SK-N-MC (cell line): ENCODE data around the gene TMEM269.

ENCODE experiments used
- DNase-seq: peaks from one replicate; pipeline ENCODE4 v3.0.0-alpha.2; 2011; ENCODE audit warnings: low read depth, low spot score
- H3K27ac ChIP-seq: fragments of 200-600 bp; sonication (generic); 2 replicates; pipeline ENCODE4 v1.5.1; 2016; ENCODE audit warnings: mixed run types
- H3K36me3 ChIP-seq: fragments of 200-600 bp; sonication (generic); 2 replicates; pipeline ENCODE4 v1.6.1; 2017; ENCODE audit warnings: antibody characterized with exemption, low read length, mixed read lengths; ENCODE audit not compliant: insufficient read depth
- H3K4me3 ChIP-seq: fragments of 200-600 bp; sonication (generic); 2 replicates; pipeline ENCODE4 v1.5.1; 2016
- H3K9ac ChIP-seq: fragments of 200-600 bp; sonication (generic); 2 replicates; pipeline ENCODE4 v1.8.0; 2017; ENCODE audit warnings: mixed run types, mixed read lengths; ENCODE audit not compliant: insufficient read length
- H3K9me3 ChIP-seq: fragments of 200-600 bp; sonication (generic); 2 replicates; pipeline ENCODE4 v1.6.1; 2017; ENCODE audit warnings: low read depth, mild to moderate bottlenecking, antibody characterized with exemption, low read length, moderate library complexity, mixed read lengths
- EZH2 ChIP-seq: fragments of 200-600 bp; sonication (generic); IDR thresholded peaks from one replicate; pipeline ENCODE4 v1.6.1; 2017; ENCODE audit warnings: antibody characterized with exemption
- FOXP2 ChIP-seq: optimal IDR thresholded peaks from 2 replicates; pipeline ENCODE3; 2011; ENCODE audit warnings: mild to moderate bottlenecking, moderate library complexity; ENCODE audit not compliant: insufficient read depth; ENCODE audit errors: extremely low read length, control extremely low read depth
- POLR2AphosphoS5 ChIP-seq: IDR thresholded peaks from 2 replicates; pipeline ENCODE4 v1.6.1; 2012; ENCODE audit warnings: mild to moderate bottlenecking, low read depth, low read length, borderline replicate concordance

The TMEM269 gene, protein sequence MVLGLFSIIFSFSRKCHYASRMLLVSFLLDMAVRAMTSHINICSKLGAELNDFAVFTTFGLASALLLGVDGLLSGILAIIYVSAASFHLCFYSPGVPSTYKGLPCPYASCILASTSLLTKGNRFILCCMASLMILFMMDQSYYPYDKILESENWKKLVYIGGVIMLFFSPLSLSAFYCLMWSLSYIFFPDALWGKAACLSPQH

DNA sequence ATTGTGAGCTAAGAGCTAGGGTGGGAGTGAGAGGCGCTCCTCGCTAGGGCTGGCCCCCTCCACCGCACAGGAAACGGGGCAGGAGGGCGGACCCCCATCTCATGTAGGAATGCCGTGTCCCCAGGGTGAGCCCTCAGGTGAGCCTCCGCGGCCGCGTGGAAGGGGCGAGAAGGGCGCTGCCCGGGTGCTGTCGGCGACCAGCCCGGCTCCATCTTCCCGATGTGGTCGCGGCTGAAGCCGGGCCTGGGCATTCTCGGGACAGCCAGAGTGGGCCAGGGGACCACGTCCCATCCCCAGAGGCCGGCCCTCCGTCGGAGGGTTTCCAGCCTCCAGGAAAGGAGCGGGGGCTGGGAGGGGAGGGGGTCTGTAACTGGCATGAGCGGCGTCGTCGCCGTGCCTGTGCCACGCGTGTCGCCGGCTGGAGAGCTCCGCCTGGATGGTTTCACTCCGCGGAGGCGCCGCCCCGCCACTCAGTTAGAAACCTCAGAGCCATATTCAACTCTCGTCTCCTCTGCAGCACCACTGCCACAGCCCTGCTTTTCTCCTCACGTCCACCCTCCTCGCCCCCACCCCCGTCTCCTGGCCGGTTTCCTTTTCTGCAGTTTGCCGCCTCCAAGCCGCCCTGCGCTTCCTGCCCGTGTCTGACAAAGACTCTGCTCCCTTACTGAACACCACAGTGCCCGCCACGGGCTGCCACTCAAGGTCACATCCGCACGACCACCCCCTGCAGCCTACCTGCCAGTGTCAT lies at the start of gene TMEM269:
Gene TMEM269 (plus strand): TSS at position 46 of the 748 bp plus-strand sequence. CDS start 4,903 bp downstream, outside the sequence.
- H3K9ac ChIP-seq: no peak within 1 kb of the TSS
- no peak within 1 kb of the TSS for H3K27ac ChIP-seq
- 0 out of 2 replicates have a peak, but pooled peaks cover 5% of the 10 kb centered on the region for H3K36me3 ChIP-seq
- no peaks in the 10 kb centered on the region for H3K9me3 ChIP-seq
- H3K4me3 ChIP-seq: no peak within 1 kb of the TSS
- no peak for DNase-seq
- TF ChIP-seq POLR2AphosphoS5: no peak
- no peak for TF ChIP-seq FOXP2
- no peak for TF ChIP-seq EZH2

DNA sequence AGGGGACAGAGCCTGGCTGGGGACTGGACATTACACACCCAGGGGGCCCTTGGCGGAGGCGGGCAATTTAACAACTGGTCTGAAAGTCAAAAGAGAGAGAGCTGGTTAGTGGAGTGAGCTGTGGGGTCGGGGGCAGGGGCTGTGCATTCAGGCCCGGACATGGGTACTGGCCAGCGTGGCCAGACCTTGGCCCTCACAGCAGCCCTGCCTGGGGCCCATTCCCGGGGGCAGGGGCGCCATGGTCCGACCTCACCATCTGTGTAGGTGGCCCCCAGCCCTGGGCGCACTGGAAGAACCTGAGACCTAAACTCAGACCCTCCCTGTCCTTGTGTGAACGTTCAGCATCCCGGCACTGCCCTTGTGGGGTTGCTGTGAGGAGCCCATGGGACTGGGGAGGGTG lies 49.7 kb upstream of the TMEM269 start:
- Histone ChIP-seq H3K4me3 (no peak overlapping the region), H3K9ac (no peak overlapping the region), H3K36me3 (no peaks in the 10 kb centered on the region), H3K9me3 (no peaks in the 10 kb centered on the region), H3K27ac (no peak overlapping the region)
- TF ChIP-seq EZH2 (no peak), FOXP2 (no peak), POLR2AphosphoS5 (no peak)
- no peak for DNase-seq

DNA sequence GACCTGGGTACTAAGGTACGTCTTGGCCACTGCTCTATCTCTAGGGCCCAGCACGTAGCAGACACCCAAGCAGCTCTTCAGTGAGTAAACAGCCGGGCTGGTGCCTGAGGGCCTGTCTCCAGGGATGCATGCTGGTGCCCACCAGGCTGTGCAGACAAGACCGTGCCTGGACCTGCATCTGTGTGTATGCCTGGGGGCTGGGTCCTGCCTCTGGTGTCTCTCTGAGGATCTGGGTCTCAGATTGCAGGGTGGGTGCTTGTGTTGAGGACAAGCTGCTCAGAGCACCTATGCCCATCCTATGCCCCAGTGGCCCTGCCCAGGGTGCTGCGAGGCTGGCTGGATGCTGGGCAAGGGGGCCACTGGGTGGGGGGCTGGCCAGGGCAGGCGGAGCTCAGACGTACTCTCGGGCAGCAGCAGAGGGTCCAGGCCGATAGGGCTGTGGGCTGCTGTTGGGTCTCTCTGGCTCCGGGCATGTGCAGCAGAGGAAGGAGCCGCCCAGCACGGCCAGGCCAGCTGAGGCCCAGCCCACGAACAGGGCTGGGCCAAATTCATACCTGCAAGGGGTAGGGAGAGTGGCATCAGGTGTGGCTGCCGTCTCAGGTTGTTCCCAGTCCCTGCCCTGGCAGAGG lies 49.2 kb upstream of the TMEM269 start:
- no peak for DNase-seq
- Histone ChIP-seq H3K9me3 (no peaks in the 10 kb centered on the region), H3K9ac (no peak overlapping the region), H3K4me3 (no peak overlapping the region), H3K36me3 (no peaks in the 10 kb centered on the region), H3K27ac (no peak overlapping the region)
- TF ChIP-seq EZH2 (no peak), POLR2AphosphoS5 (no peak)

DNA sequence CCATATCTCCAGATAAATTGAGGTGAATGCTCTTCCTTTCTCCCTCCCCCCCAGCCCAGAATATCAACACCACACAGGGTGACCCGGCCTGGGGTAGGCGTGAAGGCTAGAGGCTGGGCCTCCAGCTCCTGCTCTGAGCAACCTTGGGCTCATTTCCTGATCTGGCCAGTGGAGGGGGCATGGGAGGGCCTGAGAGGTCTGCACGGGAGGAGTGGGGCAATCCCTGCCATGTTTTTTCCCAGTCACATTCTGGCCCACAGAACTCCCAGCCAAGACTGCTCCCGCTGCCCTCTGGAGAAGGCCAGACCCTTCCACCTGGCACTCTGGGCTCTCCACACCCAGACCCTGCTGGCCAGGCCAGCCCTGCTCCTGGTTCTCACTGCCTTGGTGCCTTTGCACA lies 48.6 kb upstream of the TMEM269 start:
- no peak overlapping the region for H3K27ac ChIP-seq
- no peak for TF ChIP-seq POLR2AphosphoS5
- TF ChIP-seq FOXP2: no peak
- no peak overlapping the region for H3K9ac ChIP-seq
- H3K36me3 ChIP-seq: no peaks in the 10 kb centered on the region
- H3K9me3 ChIP-seq: no peaks in the 10 kb centered on the region
- H3K4me3 ChIP-seq: no peak overlapping the region
- DNase-seq: no peak

DNA sequence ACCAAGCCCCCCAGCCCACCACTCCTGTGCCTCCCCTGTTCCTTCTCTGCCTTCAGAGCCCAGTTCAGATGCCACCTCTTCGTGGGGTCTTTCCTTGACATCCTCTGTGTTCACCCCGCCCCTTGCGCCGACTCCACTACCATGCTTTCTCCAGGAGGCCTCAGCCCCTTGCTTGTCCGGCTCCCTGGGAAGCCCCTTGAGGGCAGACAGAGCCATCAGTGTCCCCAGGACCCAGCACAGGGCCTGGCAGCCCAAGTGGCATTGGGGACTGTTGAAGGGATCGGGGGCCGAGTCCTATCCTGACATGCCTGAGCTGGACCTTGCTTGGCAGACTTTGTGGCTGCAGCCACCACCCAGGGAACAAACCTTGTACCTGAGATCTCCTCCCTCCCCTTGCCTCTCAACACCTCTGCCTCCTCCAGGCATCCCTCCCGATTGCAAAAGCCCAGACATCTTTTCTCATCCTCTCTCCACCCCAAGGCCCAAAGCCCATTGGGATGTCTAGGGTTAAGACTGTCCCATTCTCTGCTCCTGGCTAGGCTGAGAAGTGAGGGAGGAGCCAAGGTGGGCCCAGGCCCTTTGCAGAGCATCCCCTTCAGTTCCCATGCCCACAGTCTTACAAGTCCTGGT lies 48.1 kb upstream of the TMEM269 start:
- Histone ChIP-seq H3K27ac (no peak overlapping the region), H3K4me3 (no peak overlapping the region), H3K9me3 (no peaks in the 10 kb centered on the region), H3K9ac (no peak overlapping the region), H3K36me3 (no peaks in the 10 kb centered on the region)
- TF ChIP-seq POLR2AphosphoS5: no peak
- no peak for TF ChIP-seq FOXP2
- TF ChIP-seq EZH2: no peak
- no peak for DNase-seq

DNA sequence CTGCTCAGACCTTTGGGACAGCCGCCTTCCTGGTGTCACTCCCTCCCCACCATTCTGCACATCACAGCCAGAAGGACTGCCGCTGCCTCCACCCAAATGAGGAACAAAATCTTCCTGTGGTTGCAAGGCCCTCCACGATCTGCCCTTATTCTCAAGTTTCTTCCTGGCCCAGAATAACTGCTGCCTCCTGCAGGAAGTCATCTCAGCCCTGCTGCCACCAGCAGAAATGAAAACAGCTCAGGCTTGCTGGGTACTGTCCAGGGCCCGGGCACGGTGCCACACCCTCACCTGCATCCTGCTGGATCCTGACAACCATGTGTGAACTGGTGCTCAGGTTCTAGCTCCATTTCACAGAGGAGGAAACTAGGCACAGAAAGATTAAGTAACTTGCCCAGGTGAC lies 47.5 kb upstream of the TMEM269 start:
- no peak for DNase-seq
- Histone ChIP-seq H3K9ac (no peak overlapping the region), H3K9me3 (no peaks in the 10 kb centered on the region), H3K36me3 (no peaks in the 10 kb centered on the region), H3K4me3 (no peak overlapping the region), H3K27ac (no peak overlapping the region)
- no peak for TF ChIP-seq POLR2AphosphoS5
- TF ChIP-seq EZH2: no peak
- TF ChIP-seq FOXP2: no peak

DNA sequence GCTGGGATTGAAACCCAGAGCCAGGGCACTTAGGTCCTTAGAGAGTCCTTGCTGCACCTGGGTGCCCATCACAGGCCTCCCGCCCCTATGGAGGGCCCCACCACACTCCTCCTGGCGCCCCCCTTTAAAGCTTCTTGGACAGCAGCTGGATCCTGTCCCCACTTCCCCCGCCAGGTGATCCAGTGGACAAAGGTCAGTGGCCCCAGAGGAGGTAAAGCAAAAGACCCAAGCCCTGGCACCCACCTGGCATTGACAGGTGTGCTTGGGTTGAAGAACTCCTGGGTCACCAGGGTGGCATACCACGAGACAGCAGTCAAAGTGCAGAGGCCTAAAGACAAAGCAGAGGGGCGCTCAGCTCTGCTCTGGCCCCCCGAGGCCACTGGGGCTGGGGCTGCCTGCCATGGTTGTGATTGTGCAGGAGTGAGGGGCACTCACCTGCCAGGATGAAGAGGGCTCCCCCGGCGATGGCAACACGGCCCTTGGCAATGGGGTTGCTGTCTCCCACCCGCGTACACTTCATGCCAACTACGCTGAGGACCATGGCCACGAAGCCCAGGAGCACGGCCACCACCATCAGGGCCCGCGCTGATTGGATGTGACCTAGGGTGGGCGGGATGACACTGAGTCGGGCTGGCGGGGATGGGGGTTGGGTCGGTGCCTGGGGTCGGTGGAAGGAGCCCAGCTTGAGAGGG lies 46.7 kb upstream of the TMEM269 start:
- no peaks in the 10 kb centered on the region for H3K36me3 ChIP-seq
- no peak overlapping the region for H3K9ac ChIP-seq
- no peak for DNase-seq
- H3K27ac ChIP-seq: no peak overlapping the region
- H3K4me3 ChIP-seq: no peak overlapping the region
- no peaks in the 10 kb centered on the region for H3K9me3 ChIP-seq
- no peak for TF ChIP-seq POLR2AphosphoS5
- TF ChIP-seq FOXP2: no peak
- TF ChIP-seq EZH2: no peak

DNA sequence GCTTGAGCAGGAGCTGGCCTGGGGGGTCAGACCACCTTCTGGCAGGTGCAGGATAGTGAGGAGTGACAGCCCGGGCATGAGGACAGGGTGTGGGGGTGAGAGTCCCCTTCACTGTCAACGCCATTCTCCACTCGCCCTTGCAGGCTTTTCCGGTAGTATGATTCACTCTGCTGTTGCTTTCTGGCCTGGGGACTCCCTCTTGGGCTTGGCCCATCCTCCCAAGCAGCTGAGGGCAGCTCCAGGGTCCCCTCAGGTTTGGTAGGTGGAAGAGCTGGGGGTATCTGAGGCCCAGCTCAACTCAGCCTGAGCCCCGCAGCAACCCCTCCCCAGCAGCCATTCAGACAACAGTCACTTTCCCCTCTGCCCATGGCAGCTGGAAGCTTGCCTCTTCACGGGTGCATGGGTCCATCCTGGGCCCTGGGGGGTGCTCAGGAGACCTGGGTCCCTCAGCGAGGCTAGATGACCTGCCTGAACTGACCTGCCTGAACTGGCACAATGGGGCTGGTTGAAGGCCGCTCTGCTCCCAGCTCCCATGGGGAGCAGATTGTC lies 46.0 kb upstream of the TMEM269 start:
- no peak for TF ChIP-seq EZH2
- TF ChIP-seq FOXP2: no peak
- no peak for TF ChIP-seq POLR2AphosphoS5
- no peak overlapping the region for H3K27ac ChIP-seq
- H3K9me3 ChIP-seq: no peaks in the 10 kb centered on the region
- no peak overlapping the region for H3K4me3 ChIP-seq
- H3K36me3 ChIP-seq: no peaks in the 10 kb centered on the region
- no peak for DNase-seq
- H3K9ac ChIP-seq: no peak overlapping the region
